Psoas muscle (tissue), 8 donors: ENCODE results near the gene LOXHD1. TPM values are rescaled to one million over a fixed set of nuclear protein-coding genes. Genes with fewer than 3 reads are reported as not detected.

ENCODE experiments used
- ATAC-seq, 4 donors: fragments of 200-7000 bp; cut with Tn5 transposase; one replicate each; pipeline ENCODE4 v1.9.1; 2020; ENCODE audit warnings: moderate library complexity in 3 of 4, mild to moderate bottlenecking in 2 of 4
- DNase-seq, 2 donors: peaks; one replicate each; pipeline ENCODE4 v3.0.0-alpha.2; 2020
- H3K27ac ChIP-seq: fragments of 200-600 bp; one replicate; pipeline ENCODE4 v1.8.0; 2022
- H3K27me3 ChIP-seq, 3 donors: fragments of 200-600 bp in 1 of 3; one replicate each; pipeline versions ENCODE4 v1.6.1 to v1.8.0; 2013 to 2022; ENCODE audit warnings: low read length in 2 of 3, mild to moderate bottlenecking in 2 of 3, moderate library complexity in 1 of 3; ENCODE audit not compliant: insufficient read depth in 3 of 3
- H3K36me3 ChIP-seq, 2 donors: fragments of 200-600 bp in 1 of 2; one replicate each; pipeline versions ENCODE4 v1.6.1 to v1.8.0; 2013 to 2022; ENCODE audit warnings: low read depth in 1 of 2, mild to moderate bottlenecking in 1 of 2, moderate library complexity in 1 of 2; ENCODE audit not compliant: insufficient read depth in 1 of 2
- H3K4me1 ChIP-seq: fragments of 200-600 bp; one replicate; pipeline ENCODE4 v1.8.0; 2022
- H3K4me3 ChIP-seq: fragments of 200-600 bp; one replicate; pipeline ENCODE4 v1.8.0; 2022; ENCODE audit warnings: mild to moderate bottlenecking
- H3K9me3 ChIP-seq: fragments of 200-600 bp; one replicate; pipeline ENCODE4 v1.8.0; 2022
- WGBS, 3 donors: extraction: QIAGEN DNeasy Blood & Tissue Kit; methylation state at CpG; one replicate each; pipeline versions ENCODE4 v1.1.6 to v1.1.7; 2013; 5-methylcytosine and 5-hydroxymethylcytosine counted together
- intact Hi-C, 2 donors: fragments of 100-400 bp; cut with DNase I; formaldehyde crosslinking; loops; one replicate each; pipeline versions ENCODE4 v1.11.0 to v1.14.2; 2022
- polyA plus RNA-seq, 3 donors: library from polyadenylated mRNA; stranded (reverse); fragments of 200-250 nt; gene quantifications; one replicate each; pipeline ENCODE4 v1.2.3, GENCODE V29; 2013
- total RNA-seq, 4 donors: library from RNA; stranded (reverse); fragmentation: NEBNext Ultra II Directional in 2 of 4; extraction: Animal tissue kit (Norgen Biotek cat#: 25700) in 2 of 4; gene quantifications; one replicate each; pipeline versions ENCODE4 v1.2.1 to v1.2.4, GENCODE V29; 2021 to 2023
- TF ChIP-seq, protein P1 (sequence below): fragments of 200-600 bp; IDR thresholded peaks from one replicate; pipeline ENCODE4 v1.8.0; 2022; ENCODE audit warnings: antibody characterized with exemption
- donor health status: healthy with polysubstance abuse.
- donor health status: DM: no; HTN: no; CAD: no; lungs with moderate emphysema.
- donor health status: Bipolar disorder and iron deficiency.
- donor health status: healthy.
- donor health status: DM: yes; HTN: yes; CAD: no.
- donor health status: DM: no; HTN: no; CAD: no.
- donor health status: DM: no; HTN: no; CAD: no.
- donor health status: DM: yes; HTN: yes; CAD: no.

The LOXHD1 gene
- total and polyA plus RNA-seq, 7 donors, result 0.06 to 0.34 (median 0.12) TPM; not detected in 1

- Histone ChIP-seq H3K4me3 (no peak overlapping the region), H3K27ac (no peak overlapping the region), H3K4me1 (peaks cover 24% of the 10 kb centered on the region), H3K36me3 (no peaks in the 10 kb centered on the region), H3K9me3 (no peaks in the 10 kb centered on the region), H3K27me3 (no peaks in the 10 kb centered on the region)
- intact Hi-C loops, result no loop called here
- TF ChIP-seq, protein P1, sequence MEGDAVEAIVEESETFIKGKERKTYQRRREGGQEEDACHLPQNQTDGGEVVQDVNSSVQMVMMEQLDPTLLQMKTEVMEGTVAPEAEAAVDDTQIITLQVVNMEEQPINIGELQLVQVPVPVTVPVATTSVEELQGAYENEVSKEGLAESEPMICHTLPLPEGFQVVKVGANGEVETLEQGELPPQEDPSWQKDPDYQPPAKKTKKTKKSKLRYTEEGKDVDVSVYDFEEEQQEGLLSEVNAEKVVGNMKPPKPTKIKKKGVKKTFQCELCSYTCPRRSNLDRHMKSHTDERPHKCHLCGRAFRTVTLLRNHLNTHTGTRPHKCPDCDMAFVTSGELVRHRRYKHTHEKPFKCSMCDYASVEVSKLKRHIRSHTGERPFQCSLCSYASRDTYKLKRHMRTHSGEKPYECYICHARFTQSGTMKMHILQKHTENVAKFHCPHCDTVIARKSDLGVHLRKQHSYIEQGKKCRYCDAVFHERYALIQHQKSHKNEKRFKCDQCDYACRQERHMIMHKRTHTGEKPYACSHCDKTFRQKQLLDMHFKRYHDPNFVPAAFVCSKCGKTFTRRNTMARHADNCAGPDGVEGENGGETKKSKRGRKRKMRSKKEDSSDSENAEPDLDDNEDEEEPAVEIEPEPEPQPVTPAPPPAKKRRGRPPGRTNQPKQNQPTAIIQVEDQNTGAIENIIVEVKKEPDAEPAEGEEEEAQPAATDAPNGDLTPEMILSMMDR, result peak; percentile 18
- DNase-seq (no peak), ATAC-seq (peak; percentile 27 to 71 (median 63))
- 63 to 82% (median 72%) methylated on average over 2 of the region's 2 CpGs for WGBS, 3 donors
These were observed 20.6 kb upstream of the LOXHD1 start for GRCh38 chr18:46677611-46678010.

GRCh38 chr18:46676182-46676835, 19.3 kb upstream of the LOXHD1 start:
- no peak overlapping the region for H3K4me3 ChIP-seq

GRCh38 chr18:46675112-46675511, 18.1 kb upstream of the LOXHD1 start:
- intact Hi-C loops, result no loop called here
- ATAC-seq, result peak; percentile 46 to 79 (median 72)

More at GRCh38 chr18:46676182-46676835, 19.3 kb upstream of the LOXHD1 start:
- intact Hi-C loops, result no loop called here
- no peak for DNase-seq
- ATAC-seq, result peak; percentile 49 to 70 (median 60)
- peaks cover 21% of the 10 kb centered on the region for H3K4me1 ChIP-seq
- no peaks in the 10 kb centered on the region for H3K27me3 ChIP-seq
- no peaks in the 10 kb centered on the region for H3K36me3 ChIP-seq
- peak overlapping the region; percentile 27 for H3K27ac ChIP-seq
- TF ChIP-seq, protein P1, result no peak
- no peaks in the 10 kb centered on the region for H3K9me3 ChIP-seq
- WGBS, 3 donors, result 59 to 70% (median 69%) methylated on average over 15 of the region's 15 CpGs

GRCh38 chr18:46672062-46672970, 15.3 kb upstream of the LOXHD1 start:
- no peaks in the 10 kb centered on the region for H3K27me3 ChIP-seq
- H3K4me1 ChIP-seq, result peaks cover 18% of the 10 kb centered on the region
- no peak overlapping the region for H3K4me3 ChIP-seq
- TF ChIP-seq, protein P1, result no peak
- ATAC-seq (no peak), DNase-seq (no peak)
- intact Hi-C loops, result no loop called here
- H3K27ac ChIP-seq, result no peak overlapping the region
- H3K9me3 ChIP-seq, result no peaks in the 10 kb centered on the region
- H3K36me3 ChIP-seq, result no peaks in the 10 kb centered on the region
- WGBS, 3 donors, result 69 to 74% (median 73%) methylated on average over 6 of the region's 6 CpGs

More at GRCh38 chr18:46675112-46675511, 18.1 kb upstream of the LOXHD1 start:
- Histone ChIP-seq H3K27ac (no peak overlapping the region), H3K4me1 (peaks cover 12% of the 10 kb centered on the region), H3K9me3 (no peaks in the 10 kb centered on the region), H3K27me3 (no peaks in the 10 kb centered on the region), H3K36me3 (no peaks in the 10 kb centered on the region), H3K4me3 (no peak overlapping the region)
- DNase-seq, result no peak
- TF ChIP-seq, protein P1, result no peak
- 50 to 57% (median 55%) methylated on average over 1 of the region's 1 CpG for WGBS, 3 donors
